Body of pancreas (tissue), 4 donors: ENCODE data around the gene MMRN1.

Experiments used
- CTCF ChIP-seq, 7 experiments: fragments of 450-650 bp in 4 of 7; fragments of 200-600 bp in 3 of 7; sonication (generic) in 3 of 7; IDR thresholded peaks; one replicate each; pipeline ENCODE4 v1.5.1; 2016 to 2019; ENCODE audit warnings: antibody characterized with exemption in 7 of 7
- POLR2A ChIP-seq, 3 donors: fragments of 450-650 bp; IDR thresholded peaks; one replicate each; pipeline ENCODE4 v1.6.1; 2016; ENCODE audit warnings: antibody characterized with exemption in 3 of 3, mild to moderate bottlenecking in 2 of 3

- no peak for TF ChIP-seq CTCF (IDR thresholded peaks at IDR 0.05)
- no peak for TF ChIP-seq POLR2A (IDR thresholded peaks at IDR 0.05)
Observed at GRCh38 chr4:89992744-89993143, 98.1 kb downstream of the MMRN1 start.
